GM21723 (cell line): Measurements from ENCODE around the gene RNF157.
"Not testable (repeated sequence)": the region's sequence is repeated elsewhere in the genome, so short reads cannot be mapped to it uniquely, and the experiment has no call there.

Experiments used
- ATAC-seq: cut with Tn5 transposase; IDR thresholded peaks from one replicate; pipeline ENCODE4 v1.9.1; 2021; ENCODE audit warnings: mild to moderate bottlenecking, moderate library complexity; ENCODE audit not compliant: unreplicated experiment

RNF157 gene

DNA sequence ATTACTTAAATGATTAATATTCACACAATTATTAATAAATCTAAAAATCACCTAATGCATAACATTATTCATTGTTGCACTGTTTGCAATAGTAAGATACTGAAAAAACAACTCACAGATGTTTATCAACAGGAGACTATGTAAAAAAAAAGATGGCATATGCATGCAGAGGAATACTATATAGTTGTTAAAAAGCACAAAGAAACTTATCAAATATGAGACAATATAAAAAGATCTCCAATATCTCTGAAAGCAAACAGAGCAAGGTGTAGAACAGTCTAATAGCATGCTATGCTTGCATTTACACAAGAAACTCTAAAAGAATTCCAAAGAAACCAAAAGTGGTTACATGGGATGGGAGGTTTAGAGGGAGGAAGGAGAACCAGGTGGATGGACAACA, 3.7 kb downstream of the RNF157 start:
- no peak for ATAC-seq

DNA sequence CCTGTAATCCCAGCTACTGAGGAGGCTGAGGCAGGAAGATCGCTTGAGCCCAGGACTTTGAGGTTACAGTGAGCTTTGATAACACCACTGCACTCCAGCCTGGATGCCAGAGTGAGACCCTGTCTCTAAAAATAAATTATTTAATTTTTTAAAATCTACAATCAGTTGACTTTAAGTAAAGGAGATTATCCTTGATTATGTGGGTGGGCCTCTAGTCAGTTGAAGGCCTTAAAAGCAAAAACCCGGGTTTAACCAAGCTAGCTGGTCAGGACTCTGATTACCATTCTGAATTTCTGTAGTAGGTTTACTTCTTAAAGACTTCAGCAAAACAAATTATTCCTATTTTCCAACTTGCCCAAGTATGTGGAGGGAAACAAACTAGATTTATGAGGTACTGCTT, 4.4 kb downstream of the RNF157 start:
- ATAC-seq, result no peak

DNA sequence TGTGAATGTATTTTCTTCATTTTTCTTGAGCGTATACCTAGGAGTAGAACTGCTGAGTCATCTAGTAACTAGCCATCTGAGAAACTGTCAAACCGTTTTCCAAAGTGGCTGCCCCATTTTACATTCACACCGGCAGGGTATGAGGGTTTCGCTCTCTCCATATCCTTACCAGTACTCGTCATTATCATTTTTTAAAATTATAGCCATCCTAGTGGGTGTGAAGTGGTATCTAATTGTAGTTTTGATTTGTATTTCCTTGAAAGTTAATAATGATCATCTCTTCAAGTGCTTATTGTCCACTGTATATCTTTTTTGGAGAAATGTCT, 6.0 kb downstream of the RNF157 start:
- ATAC-seq, result no peak

DNA sequence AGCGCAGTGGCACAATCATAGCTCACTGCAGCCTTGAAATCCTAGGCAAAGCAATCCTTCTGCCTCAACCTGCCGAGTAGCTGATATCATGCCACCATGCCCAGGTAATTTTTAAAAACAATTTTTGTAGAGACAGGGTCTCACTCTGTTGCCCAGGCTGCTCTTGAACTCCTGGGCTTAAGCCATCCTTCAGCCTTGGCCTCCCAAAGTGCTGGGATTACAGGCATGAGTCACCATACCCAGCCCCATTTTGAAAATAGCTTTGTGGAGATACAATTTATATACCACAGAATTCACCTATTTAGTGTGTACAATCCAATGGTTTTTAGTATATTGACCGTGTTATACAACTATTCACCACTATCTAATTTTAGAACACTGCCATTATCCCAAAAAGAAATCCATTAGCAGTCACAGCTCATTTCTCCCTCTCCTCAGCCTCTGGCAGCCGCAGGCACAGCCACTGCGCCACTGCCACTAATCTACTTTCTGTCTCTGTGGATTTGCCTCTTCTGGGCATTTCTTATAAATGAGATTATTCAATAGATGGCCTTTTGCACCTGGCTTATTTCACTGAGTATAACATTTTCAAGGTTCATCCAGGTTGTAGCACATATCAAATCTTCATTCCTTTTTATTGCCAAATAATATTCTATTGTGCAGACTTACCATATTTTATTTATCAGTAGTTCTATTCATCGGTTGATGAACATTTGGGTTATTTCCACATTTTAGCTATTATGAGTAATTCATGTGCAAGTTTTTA, 6.5 kb downstream of the RNF157 start:
- ATAC-seq, result no peak

DNA sequence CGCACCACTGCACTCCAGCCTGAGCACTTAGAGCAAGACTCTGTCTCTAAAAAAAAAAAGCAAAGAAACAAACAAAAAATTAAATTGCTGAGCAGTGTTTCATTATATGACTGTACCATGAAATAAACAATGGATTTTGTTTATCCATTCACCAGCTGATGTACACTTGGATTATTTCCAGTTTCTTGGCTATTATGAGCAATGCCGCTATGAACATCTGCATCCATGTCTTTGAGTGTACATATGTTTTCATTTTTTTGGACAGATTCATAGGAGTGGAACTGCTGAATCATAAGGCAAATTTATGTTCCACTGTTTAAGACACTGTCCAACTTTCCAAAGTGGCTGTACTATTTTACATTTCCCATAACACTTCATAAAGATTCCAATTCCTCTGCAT, 8.0 kb downstream of the RNF157 start:
- ATAC-seq, result no peak

DNA sequence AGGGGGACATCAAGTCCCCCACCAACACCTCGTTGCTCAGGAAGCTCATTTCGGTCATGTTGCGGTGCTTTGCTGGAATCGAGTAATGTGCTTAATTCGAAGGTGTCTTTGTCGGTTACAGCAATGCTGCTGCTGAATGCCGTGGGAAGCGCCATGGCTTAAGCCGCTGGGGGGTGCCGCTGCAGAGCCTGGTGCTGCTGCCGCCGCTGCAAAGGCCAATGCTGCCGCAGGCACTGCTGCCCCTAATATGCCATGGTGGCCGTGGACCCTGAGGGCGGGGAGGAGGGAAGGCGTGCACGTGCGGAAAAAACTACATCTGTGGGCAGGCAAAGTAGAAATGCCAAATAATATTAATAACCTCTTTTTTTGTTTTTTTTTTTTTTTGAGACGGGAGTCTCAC, 13.5 kb downstream of the RNF157 start:
- not testable (repeated sequence) for ATAC-seq

DNA sequence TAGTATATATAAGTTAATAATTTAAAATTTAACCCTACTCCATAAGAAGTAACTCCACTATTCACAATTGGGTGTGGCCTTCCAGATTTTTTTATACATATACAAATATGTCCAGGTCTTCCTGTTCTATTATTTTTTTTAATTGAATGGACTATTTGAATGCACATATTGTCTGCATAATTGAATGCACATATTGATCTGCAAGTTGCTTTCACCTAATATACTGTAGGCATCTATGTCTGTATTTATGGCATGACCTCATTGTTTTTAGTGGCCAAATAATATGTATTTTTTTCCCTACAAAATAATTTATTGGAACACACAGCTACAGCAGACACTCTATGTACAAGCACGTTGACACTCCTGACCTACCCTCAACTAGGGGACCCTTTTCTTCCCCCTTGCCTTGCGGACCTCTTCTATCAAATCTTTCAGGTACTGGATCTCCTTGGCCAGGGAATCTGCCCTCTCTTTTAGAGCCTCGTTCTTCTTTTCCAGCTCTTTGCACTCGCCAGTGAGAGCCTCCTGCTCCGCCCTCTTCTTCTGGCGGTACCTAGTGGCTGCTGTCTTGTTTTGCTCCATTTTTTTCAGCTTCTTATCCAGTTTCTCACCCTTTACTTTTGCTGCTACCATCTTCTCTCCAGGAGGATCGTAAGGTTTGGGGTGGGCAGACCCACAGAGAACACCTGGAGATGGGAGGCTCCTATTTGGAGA, 14.8 kb downstream of the RNF157 start:
- ATAC-seq, result not testable (repeated sequence)

DNA sequence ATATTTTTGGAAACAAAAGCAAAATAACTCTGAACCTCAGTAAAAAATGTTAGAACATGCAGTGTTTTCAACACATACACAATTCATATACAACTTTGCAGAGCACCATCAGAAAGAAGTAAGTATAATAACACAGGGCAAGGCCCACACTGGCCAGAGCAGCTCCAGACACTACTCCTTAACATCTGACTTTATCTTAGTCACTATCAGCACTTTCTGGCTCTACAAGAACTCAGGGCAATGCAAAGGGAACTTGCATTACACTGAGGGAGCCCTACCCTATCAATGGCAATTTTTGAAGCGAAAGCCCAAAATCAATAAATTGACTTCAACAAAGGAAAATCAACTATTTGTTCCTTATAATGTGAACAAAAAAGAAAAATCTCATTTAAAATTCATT, 16.5 kb downstream of the RNF157 start:
- no peak for ATAC-seq

DNA sequence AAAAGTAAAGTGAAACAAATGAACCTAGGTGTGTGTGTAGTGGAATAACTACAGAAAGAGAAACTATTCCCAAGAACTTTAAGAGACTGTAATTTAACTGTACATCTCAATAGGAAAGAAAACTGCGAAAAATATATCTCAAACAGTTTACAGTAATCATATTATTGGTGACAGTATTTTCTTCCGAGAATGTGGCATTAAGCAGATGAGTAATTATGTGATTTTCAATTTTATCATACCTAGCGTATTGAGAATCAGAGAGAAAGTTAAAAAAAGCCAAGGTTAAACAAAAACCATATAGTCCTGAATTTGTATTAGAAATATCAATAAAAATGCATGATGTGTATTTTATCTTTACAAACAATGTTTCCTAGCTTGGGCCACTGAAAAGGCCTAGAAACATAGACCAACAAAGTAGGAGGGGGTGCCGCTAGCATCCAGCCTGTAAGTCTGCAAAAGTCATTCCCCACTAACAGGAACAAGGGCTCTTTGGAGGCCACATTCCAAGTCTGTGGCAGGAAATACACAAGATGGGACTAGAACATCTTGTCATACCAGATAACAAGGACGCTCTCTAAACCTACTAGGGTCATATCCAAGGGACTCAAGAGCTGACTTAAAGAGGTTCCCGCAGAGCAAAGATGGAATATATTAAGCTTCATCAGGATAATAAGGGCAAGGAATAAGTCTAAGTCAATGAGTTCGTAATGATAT, 20.5 kb downstream of the RNF157 start:
- no peak for ATAC-seq

DNA sequence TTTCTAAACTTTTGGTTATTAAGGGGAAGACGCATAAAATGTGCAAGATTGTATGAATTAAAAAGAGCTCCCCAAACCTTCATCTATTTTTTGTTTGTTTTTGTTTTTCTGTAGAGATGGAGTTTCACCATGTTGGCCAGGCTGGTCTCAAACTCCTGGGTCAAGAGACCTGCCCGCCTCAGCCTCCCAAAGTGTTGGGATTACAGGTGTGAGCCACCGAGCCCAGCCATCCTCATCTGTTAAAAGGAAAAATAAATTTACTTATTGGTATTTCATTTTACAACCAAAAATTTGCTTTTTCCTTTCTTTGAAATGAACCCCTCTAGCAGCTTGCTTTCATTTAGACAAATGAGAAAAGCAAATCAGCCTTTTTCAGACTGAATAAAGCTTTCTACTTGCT, 23.2 kb downstream of the RNF157 start:
- ATAC-seq, result no peak

DNA sequence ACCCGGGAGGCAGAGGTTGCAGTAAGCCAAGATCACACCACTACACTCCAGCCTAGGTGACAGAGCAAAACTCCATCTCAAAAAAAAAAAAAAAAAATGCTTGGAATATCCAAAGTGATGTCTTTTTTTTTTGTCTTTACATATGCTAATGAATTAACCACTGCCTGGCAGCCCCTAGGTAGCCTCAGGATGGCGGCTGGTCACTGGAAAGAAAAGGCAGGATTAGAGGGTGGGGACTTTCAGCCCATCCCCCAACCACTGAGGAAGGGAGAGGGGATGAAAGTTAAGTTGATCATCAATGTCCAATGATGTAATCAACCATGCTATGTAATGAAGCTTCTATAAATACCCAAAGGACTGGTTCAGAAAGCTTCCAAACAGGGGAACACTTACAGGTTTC, 26.8 kb downstream of the RNF157 start:
- ATAC-seq, result no peak

DNA sequence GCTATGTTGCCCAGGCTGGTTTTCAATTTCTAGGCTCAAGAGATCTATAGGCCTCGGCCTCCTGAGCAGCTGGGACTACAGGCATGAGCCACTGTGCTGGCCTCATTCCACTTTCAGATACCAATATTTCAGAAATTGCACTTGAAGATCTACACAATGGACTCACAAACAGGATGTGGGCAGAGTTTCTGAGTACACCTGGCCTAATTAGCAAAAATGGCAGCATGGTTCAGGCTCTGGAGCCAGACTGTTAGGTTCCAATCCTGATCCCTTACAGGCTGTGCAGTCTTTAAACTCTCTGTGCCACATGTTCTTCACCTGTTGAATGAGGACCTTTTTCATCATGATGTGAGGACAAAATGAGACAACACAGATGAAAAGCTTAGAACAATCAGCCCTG, 32.2 kb downstream of the RNF157 start:
- no peak for ATAC-seq

DNA sequence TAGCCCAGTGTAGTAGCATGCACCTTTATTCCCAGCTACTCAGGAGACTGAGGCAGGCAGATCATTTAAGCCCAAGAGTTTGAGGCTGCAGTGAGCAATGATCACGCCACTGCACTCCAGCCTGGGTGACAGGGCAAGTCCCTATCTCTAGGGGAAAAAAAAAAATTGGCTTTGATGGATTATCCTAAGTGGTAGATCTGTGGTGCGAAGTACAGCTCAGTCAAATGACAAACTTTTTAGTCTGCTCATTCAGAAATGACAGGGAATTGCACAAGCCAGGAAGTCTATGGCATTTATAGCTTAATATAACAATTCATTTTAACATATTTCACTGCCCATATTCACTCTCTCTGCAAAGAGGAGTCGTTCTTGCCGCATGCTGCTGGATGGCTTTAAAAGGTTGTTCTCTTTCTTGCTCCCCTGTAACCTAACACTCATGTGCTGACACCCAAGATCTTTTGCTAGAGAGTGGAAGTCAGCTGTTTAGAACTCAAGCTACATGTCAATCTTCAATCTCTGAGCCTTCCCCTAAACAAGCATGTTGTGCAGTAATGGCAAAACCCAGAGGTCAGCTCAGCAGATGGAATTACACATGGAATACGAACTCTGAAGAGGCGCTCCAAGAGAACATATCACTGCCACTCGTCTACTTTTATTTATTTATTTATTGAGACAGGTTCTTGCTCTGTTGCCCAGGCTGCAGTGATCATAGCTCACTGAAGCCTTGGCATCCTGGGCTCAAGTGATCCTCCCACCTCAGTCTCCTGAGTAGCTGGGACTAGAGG, 32.8 kb downstream of the RNF157 start:
- no peak for ATAC-seq

DNA sequence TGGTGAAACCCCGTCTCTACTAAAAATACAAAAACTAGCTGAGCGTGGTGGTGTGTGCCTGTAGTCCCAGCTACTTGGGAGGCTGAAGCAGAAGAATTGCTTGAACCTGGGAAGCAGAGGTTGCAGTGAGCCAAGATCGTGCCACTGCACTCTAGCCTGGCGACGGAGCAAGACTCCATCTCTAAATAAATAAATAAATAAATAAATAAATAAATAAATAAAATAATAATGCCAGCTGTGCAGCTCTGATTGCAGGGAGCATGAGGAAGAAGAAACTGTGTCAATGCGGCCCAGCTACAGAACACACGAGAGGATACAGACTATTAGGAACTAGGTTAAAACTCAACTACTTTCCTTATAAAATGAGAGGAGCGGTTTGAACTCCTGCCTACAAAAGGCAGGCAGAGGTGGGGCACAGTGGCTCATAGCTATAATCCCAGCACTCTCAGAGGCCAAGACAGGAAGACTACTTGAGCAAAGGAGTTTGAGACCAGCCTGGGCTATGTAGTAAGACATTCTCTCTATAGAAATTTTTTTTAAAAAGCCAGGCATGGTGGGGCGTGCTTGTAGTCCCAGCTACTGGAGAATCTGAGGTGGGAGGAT, 34.6 kb downstream of the RNF157 start:
- ATAC-seq, result not testable (repeated sequence)

DNA sequence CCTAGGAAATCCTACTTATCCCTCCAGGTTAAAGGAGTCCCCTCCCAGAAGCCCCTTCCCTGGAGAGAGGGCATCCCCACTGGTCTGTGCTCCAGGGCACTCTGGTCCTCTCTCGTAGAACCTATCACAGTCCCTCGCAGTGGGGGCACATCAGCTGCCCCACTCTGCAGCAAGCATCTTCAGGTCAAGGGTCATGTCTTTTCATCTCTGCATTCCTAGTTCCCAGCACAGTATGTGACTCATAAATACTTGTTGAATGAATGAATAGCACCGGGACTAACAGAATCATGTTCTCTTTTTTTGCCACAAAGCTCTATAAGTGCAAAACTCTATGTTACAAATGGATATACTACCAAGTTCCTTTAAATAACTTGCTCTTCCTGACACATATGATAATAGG, 36.0 kb downstream of the RNF157 start:
- ATAC-seq, result no peak

DNA sequence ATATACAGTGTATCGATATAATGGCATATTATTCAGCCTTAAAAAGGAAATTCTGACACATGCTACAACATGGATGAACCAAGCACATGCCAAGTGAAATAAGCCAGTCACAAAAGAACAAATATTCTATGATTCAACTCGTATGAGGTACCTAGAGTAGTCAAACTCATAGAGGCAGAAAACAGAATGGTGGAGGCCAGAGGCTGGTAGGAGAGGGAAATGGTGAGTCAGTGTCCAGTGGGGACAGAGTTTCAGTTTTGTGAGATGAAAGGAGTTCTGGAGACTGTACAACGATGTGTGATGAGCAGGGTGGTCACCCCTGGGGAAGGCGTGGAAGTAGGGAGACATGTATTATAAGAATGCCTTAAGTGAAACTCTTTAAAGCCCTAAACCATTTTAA, 39.9 kb downstream of the RNF157 start:
- ATAC-seq, result no peak

DNA sequence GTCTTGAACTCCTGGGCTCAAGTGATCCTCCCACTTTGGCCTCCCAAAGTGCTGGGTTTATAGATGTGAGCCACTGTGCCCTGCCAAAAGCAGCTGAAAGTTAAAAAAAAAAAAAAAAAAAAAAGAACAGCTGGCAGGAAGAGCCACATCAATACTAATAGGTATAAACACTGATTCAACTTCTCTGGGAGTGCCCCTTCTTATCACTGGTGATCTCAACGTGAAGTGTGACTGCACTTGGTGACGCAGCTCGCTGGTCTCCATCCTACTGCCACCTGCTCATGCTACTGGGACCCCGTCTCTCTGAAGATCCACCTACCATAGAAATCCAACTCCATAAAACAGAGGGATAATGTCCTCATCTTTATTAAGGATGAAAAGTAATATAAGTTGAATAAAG, 40.8 kb downstream of the RNF157 start:
- ATAC-seq, result no peak

DNA sequence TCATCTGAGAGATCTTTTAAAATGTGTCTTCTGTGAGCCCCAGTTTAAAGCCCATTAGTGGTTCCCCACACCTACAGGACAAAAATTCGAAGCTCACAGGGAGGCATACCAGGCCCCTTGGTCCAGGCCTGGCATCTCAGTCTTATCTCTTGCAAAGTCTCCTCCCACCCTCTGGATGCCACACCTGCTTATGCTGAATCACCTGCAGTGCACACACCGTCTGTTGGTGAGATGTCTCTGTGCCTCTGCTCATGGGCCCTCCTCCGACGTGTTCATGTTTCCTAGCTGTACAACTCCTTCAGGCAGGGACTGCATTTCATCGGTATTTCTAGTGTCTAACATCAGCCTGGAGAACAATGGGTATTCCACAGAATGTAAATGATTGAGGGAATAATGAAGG, 41.6 kb downstream of the RNF157 start:
- ATAC-seq, result no peak

DNA sequence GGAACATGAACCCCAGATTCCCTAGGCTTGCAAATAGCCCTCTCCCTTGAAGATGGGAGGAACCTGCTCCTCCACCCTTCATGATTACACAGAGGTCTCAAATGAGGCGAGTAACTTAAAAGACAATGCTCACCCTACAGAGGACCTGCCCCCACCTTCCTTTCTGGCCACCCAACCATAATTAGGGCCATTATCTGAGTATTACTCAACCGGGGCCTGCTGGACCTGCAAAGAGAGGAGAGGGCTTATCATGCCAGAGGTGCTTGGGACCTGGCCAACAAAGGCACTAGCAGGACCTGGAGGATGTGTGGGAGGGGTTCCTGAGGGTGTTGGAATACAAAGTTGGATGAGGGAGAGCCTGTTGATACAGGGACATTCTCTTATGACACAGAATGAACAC, 42.4 kb downstream of the RNF157 start:
- no peak for ATAC-seq

DNA sequence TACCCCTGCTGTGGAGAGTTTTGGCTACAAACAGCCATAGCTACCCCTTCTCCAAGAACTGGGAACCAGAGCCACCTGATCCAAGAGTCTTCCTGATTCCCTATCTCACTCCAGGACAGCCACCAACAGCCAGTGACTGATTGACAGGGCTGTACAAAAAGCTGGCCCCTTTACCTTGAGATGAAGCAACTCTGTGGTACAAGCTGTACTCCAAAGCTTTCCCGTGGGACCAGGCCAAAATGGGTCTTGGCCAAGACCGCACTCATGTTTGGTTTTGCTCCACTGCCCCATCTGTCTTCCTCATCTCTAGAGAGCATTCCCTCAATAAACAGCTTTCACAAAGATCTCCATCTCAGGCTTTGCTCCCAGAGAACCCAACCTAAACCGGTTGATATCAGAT, 43.6 kb downstream of the RNF157 start:
- no peak for ATAC-seq
